ENCODE results near the gene GABARAPL1. TPM values are rescaled to one million over a fixed set of nuclear protein-coding genes. Genes with fewer than 3 reads are reported as not detected.
"Not testable (repeated sequence)": the region's sequence is repeated elsewhere in the genome, so short reads cannot be mapped to it uniquely, and the experiment has no call there.

Gene GABARAPL1
- total and polyA plus RNA-seq, 2 of the 13 experiments (the other 11 are each of a cell fraction or from before 2014, with no cell fraction given) = 7.9 to 26.1 TPM

DNA sequence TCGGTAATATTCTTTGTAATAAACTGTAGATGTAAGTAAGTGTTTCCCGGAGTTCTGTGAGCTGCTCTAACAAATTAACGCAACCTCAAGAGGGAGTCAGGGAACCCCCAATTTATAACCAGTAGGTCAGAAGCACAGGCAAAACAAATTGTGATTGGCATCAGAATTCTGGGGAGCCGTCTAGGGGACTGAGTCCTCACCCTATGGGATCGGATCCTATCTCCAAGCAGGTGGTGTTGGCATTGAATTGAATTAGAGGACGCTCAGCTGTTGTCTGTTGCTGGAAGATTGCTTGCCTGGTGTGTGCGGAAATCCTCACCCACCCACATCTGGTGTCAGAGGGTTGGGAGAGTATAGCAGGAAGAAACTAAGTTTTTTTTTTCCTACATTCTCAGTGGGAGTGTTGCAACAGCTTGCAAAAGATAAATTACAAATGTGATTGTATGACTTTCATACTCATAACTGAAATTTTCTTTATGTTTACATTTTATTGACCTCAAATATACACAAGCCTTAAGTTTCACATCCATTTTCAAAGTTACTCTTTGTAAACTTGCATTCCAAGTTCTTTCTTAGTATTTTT lies 28.3 kb upstream of the GABARAPL1 start:
- no peaks in the 10 kb centered on the region for H3K4me1 ChIP-seq (ENCODE audit: insufficient read depth, low read length)
- FAIRE-seq (no peak), DNase-seq (ENCODE audit: low spot score) (no peak), ATAC-seq (no peak)
- no peak overlapping the region for H3K9ac ChIP-seq (ENCODE audit: insufficient read depth, low read depth, low read length)
- ChIA-PET CTCF (ENCODE audit: low intra/inter-chr PET ratio, low total read pairs) (no interaction called here), POLR2A (no interaction called here)
- no peak overlapping the region for H3K4me2 ChIP-seq (ENCODE audit: low read depth, low read length)
- H3K9me3 ChIP-seq (ENCODE audit: low read length) = no peaks in the 10 kb centered on the region
- H3K36me3 ChIP-seq (replicated peaks in 1 of 2; ENCODE audit: control insufficient read depth in 1 of 2, insufficient read depth in 2 of 2, low read length in 2 of 2) = no peaks in the 10 kb centered on the region
- H3K4me3 ChIP-seq (replicated peaks in 1 of 3; ENCODE audit: insufficient read depth in 1 of 3, low read depth in 2 of 3, low read length in 3 of 3) = no peak overlapping the region
- H3K79me2 ChIP-seq (ENCODE audit: insufficient read depth, low read length) = no peaks in the 10 kb centered on the region
- H3K27ac ChIP-seq (ENCODE audit: extremely low read length, insufficient read depth, low read length) = no peak overlapping the region
- 57% methylated on average over 7 of the region's 7 CpGs for WGBS (ENCODE audit: low lambda C conversion rate)
- no peaks in the 10 kb centered on the region for H3K27me3 ChIP-seq (ENCODE audit: control insufficient read depth in 1 of 2, insufficient read depth in 2 of 2, low read length in 2 of 2)
- in situ Hi-C loops (cut with HindIII; ENCODE audit: extremely low pct_ligation_motif_present, low pct_unique_long_range_greater_than_20kb) = no loop called here
- intact Hi-C loops (cut with micrococcal nuclease; ENCODE audit: unreplicated experiment) = no loop called here
- BruUV-seq (replicated peaks) = no TSS peak
- H2AFZ ChIP-seq (ENCODE audit: low read length) = no peak overlapping the region
- TF ChIP-seq TBX3 (IDR thresholded peaks at IDR 0.05; ENCODE audit: borderline replicate concordance) = no peak
- no peaks in the 10 kb centered on the region for H4K20me1 ChIP-seq (ENCODE audit: insufficient read depth, low read length)

DNA sequence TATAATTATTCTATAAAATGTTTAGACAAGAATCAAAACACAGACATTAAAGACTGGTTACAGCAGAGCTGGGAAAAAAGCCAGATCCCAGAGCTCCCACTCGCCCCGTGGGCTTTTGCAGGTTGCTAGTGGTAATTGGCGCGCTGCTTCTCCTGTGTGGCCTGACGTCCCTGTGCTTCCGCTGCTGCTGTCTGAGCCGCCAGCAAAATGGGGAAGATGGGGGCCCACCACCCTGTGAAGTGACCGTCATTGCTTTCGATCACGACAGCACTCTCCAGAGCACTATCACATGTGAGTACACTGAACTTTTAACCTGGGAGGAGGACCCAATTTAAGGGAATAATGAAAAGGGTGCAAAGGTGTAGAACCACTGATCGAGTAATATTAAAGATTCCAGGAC lies 26.4 kb upstream of the GABARAPL1 start:
- Histone ChIP-seq H4K20me1 (ENCODE audit: insufficient read depth, low read length) (no peaks in the 10 kb centered on the region), H3K9me3 (ENCODE audit: low read length) (no peaks in the 10 kb centered on the region), H3K4me2 (ENCODE audit: low read depth, low read length) (no peak overlapping the region), H3K27ac (ENCODE audit: extremely low read length, insufficient read depth, low read length) (no peak overlapping the region), H2AFZ (ENCODE audit: low read length) (no peak overlapping the region), H3K27me3 (ENCODE audit: control insufficient read depth in 1 of 2, insufficient read depth in 2 of 2, low read length in 2 of 2) (no peaks in the 10 kb centered on the region; a peak in 1 of 5 replicates), H3K79me2 (ENCODE audit: insufficient read depth, low read length) (no peaks in the 10 kb centered on the region), H3K4me3 (replicated peaks in 1 of 3; ENCODE audit: insufficient read depth in 1 of 3, low read depth in 2 of 3, low read length in 3 of 3) (no peak overlapping the region), H3K4me1 (ENCODE audit: insufficient read depth, low read length) (no peaks in the 10 kb centered on the region), H3K9ac (ENCODE audit: insufficient read depth, low read depth, low read length) (no peak overlapping the region), H3K36me3 (replicated peaks in 1 of 2; ENCODE audit: control insufficient read depth in 1 of 2, insufficient read depth in 2 of 2, low read length in 2 of 2) (no peaks in the 10 kb centered on the region)
- CTCF ChIA-PET (ENCODE audit: low intra/inter-chr PET ratio, low total read pairs) = interaction anchor here (1.1 kb wide), 1 partner anchor 33 kb away, joined by 3 read pairs; no protein-coding TSS in a partner anchor
- WGBS (ENCODE audit: low lambda C conversion rate) = 52% methylated on average over 11 of the region's 11 CpGs
- no peak for ATAC-seq
- FAIRE-seq = no peak
- DNase-seq (ENCODE audit: low spot score) = no peak
- intact Hi-C loops (cut with micrococcal nuclease; ENCODE audit: unreplicated experiment) (no loop called here), in situ Hi-C loops (cut with HindIII; ENCODE audit: extremely low pct_ligation_motif_present, low pct_unique_long_range_greater_than_20kb) (no loop called here)
- no TSS peak for BruUV-seq (replicated peaks)
- POLR2A ChIA-PET = no interaction called here
- TF ChIP-seq, protein P1, sequence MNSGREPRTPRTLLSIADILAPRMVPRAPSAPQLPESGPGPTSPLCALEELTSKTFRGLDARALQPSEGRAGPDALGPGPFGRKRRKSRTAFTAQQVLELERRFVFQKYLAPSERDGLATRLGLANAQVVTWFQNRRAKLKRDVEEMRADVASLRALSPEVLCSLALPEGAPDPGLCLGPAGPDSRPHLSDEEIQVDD (CRISPR knock-in tag; IDR thresholded peaks at IDR 0.05; ENCODE audit: borderline replicate concordance) = no peak
- TF ChIP-seq CBX2 (IDR thresholded peaks at IDR 0.05; ENCODE audit: low read depth, low read length) (no peak), CBX2 (CRISPR knock-in tag; IDR thresholded peaks at IDR 0.05; ENCODE audit: low read depth) (no peak), POLR2AphosphoS2 (IDR thresholded peaks at IDR 0.05; ENCODE audit: low read depth, low read length) (no peak), ZSCAN9 (CRISPR knock-in tag; IDR thresholded peaks at IDR 0.05; ENCODE audit: borderline replicate concordance) (no peak), ZNF331 (CRISPR knock-in tag; IDR thresholded peaks at IDR 0.05) (no peak), FOSL1 (CRISPR knock-in tag; IDR thresholded peaks at IDR 0.05; ENCODE audit: borderline replicate concordance) (no peak), ISL2 (CRISPR knock-in tag; IDR thresholded peaks at IDR 0.05) (no peak), ZNF549 (CRISPR knock-in tag; IDR thresholded peaks at IDR 0.05) (no peak)

DNA sequence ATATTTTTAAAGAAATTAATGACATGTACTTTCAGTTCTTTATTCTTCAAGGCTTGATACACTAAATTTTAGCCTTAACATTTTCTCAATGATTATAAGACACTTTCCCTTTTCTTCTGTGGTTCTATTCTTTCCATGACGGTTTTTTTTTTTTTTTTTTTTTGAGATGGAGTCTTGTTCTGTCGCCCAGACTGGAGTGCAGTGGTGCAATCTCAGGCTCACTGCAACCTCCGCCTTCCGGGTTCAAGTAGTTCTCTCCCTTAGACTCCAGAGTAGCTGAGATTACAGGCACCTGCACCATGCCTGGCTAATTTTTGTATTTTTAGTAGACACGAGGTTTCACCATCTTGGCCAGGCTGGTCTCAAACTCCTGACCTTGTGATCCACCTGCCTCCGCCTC lies 25.7 kb upstream of the GABARAPL1 start:
- H3K9ac ChIP-seq (ENCODE audit: insufficient read depth, low read depth, low read length); H2AFZ ChIP-seq (ENCODE audit: low read length); H3K79me2 ChIP-seq (ENCODE audit: insufficient read depth, low read length); intact Hi-C loops (cut with micrococcal nuclease; ENCODE audit: unreplicated experiment); ATAC-seq; H3K4me2 ChIP-seq (ENCODE audit: low read depth, low read length); BruUV-seq (replicated peaks); H3K9me3 ChIP-seq (ENCODE audit: low read length); in situ Hi-C loops (cut with HindIII; ENCODE audit: extremely low pct_ligation_motif_present, low pct_unique_long_range_greater_than_20kb); H3K27ac ChIP-seq (ENCODE audit: extremely low read length, insufficient read depth, low read length); H3K36me3 ChIP-seq (replicated peaks in 1 of 2; ENCODE audit: control insufficient read depth in 1 of 2, insufficient read depth in 2 of 2, low read length in 2 of 2); H4K20me1 ChIP-seq (ENCODE audit: insufficient read depth, low read length); FAIRE-seq; DNase-seq (ENCODE audit: low spot score); H3K27me3 ChIP-seq (ENCODE audit: control insufficient read depth in 1 of 2, insufficient read depth in 2 of 2, low read length in 2 of 2); POLR2A ChIA-PET; H3K4me3 ChIP-seq (replicated peaks in 1 of 3; ENCODE audit: insufficient read depth in 1 of 3, low read depth in 2 of 3, low read length in 3 of 3); H3K4me1 ChIP-seq (ENCODE audit: insufficient read depth, low read length): not testable (repeated sequence)
- 60% methylated on average over 6 of the region's 6 CpGs for WGBS (ENCODE audit: low lambda C conversion rate)
- CTCF ChIA-PET (ENCODE audit: low intra/inter-chr PET ratio, low total read pairs) = interaction anchor here (1.1 kb wide), 1 partner anchor 34 kb away, joined by 3 read pairs; no protein-coding TSS in a partner anchor
